ENCODE results near the gene CDV3.

CDV3 gene

DNA sequence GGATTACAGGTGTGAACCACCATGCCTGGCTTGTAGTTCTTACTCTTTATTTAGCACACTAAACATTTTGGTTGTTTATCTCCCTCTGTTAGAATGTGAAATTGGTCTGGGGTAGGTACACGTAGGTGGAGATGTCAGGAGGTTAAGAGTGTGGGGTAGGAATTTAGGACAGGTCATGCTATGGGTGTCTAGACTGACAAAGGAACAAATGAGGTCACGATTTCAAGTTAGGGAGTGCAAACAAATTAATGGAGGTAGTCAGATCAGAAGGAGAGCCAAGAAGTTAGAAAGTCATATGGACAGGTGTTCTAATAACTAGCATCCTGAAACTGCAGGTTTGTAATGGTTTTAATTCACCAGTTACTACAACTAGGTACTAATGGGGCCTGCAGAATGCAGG lies 19.8 kb downstream of the CDV3 start:
- no peak overlapping the region for H3K9ac ChIP-seq (ENCODE audit: low read depth, low read length, poor library complexity)

DNA sequence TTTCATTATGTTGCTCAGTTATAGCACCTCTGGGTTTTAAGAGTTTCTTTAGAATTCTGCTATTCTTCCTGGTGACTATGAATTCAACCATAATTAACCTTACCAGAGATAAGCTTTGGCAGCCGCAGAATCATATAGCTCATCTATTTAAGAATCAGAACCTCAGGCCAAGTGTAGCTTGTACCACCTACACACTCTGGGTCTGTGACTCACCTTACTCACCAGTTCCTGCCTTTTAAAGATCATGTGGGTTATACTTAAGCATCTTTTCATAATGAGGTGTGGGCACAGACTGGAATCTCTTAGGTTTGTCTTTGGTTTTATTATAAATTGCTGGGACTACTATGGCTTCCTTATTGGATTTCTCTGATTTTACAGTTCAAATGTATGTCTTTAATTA lies 21.9 kb downstream of the CDV3 start:
- Histone ChIP-seq H2AFZ (ENCODE audit: low read length) (no peak overlapping the region), H3K4me1 (ENCODE audit: control insufficient read depth in 2 of 2, insufficient read depth in 1 of 2, low read depth in 1 of 2, low read length in 2 of 2) (no peaks in the 10 kb centered on the region), H3K18ac (ENCODE audit: low read length) (no peak overlapping the region), H3K23ac (ENCODE audit: low read depth, low read length, poor library complexity) (no peak overlapping the region), H3K4me3 (ENCODE audit: low read length in 2 of 2) (no peak overlapping the region), H3K36me3 (replicated peaks in 1 of 2; ENCODE audit: control insufficient read depth in 2 of 2, insufficient read depth in 2 of 2, low read length in 2 of 2) (peaks cover 0 to 23% of the 10 kb centered on the region in 2 donors), H2BK12ac (ENCODE audit: low read length) (no peak overlapping the region), H4K8ac (ENCODE audit: low read depth, low read length) (no peak overlapping the region), H3K14ac (ENCODE audit: low read length) (no peak overlapping the region), H3K27ac (replicated peaks; ENCODE audit: low read length) (no peak overlapping the region), H3K27me3 (ENCODE audit: control insufficient read depth in 3 of 3, insufficient read depth in 3 of 3, low read depth in 1 of 3, low read length in 3 of 3) (no peaks in the 10 kb centered on the region), H3K79me1 (ENCODE audit: low read depth, low read length) (no peaks in the 10 kb centered on the region), H3K4me2 (ENCODE audit: insufficient read depth, low read length, poor library complexity, severe bottlenecking) (no peak overlapping the region), H2AK5ac (ENCODE audit: low read depth, low read length) (no peak overlapping the region), H3K4ac (ENCODE audit: low read length) (no peak overlapping the region), H3K9ac (ENCODE audit: low read depth, low read length, poor library complexity) (no peak overlapping the region), H3K9me3 (replicated peaks in 1 of 2; ENCODE audit: control insufficient read depth in 2 of 2, insufficient read depth in 1 of 2, low read depth in 1 of 2, low read length in 2 of 2) (no peaks in the 10 kb centered on the region), H2BK120ac (ENCODE audit: low read depth, low read length) (no peak overlapping the region), H2BK5ac (ENCODE audit: low read length) (no peak overlapping the region), H4K91ac (ENCODE audit: low read depth, low read length, poor library complexity) (no peak overlapping the region), H2BK15ac (ENCODE audit: low read length) (no peak overlapping the region)
- DNase-seq (ENCODE audit: low spot score): no peak
- WGBS, 2 donors (ENCODE audit: extremely low coverage in 2 of 2, insufficient read length in 2 of 2, insufficient replicate concordance in 1 of 2): no CpG with 5 or more reads among the region's 1 CpG

More for the DNA sequence above, 19.8 kb downstream of the CDV3 start:
- no peaks in the 10 kb centered on the region for H3K4me1 ChIP-seq (ENCODE audit: control insufficient read depth in 2 of 2, insufficient read depth in 1 of 2, low read depth in 1 of 2, low read length in 2 of 2)
- WGBS, 2 donors (ENCODE audit: extremely low coverage in 2 of 2, insufficient read length in 2 of 2, insufficient replicate concordance in 1 of 2): no CpG with 5 or more reads among the region's 2 CpGs
- no peak overlapping the region for H2AK5ac ChIP-seq (ENCODE audit: low read depth, low read length)
- H3K36me3 ChIP-seq (replicated peaks in 1 of 2; ENCODE audit: control insufficient read depth in 2 of 2, insufficient read depth in 2 of 2, low read length in 2 of 2): peaks cover 7 to 29% of the 10 kb centered on the region in 2 donors
- no peaks in the 10 kb centered on the region for H3K27me3 ChIP-seq (ENCODE audit: control insufficient read depth in 3 of 3, insufficient read depth in 3 of 3, low read depth in 1 of 3, low read length in 3 of 3)
- H2BK120ac ChIP-seq (ENCODE audit: low read depth, low read length): no peak overlapping the region
- H2BK5ac ChIP-seq (ENCODE audit: low read length): no peak overlapping the region
- H3K79me1 ChIP-seq (ENCODE audit: low read depth, low read length): no peaks in the 10 kb centered on the region
- no peak overlapping the region for H2AFZ ChIP-seq (ENCODE audit: low read length)
- no peak overlapping the region for H4K91ac ChIP-seq (ENCODE audit: low read depth, low read length, poor library complexity)
- H3K4me2 ChIP-seq (ENCODE audit: insufficient read depth, low read length, poor library complexity, severe bottlenecking): no peak overlapping the region
- H3K18ac ChIP-seq (ENCODE audit: low read length): no peak overlapping the region
- H3K9me3 ChIP-seq (replicated peaks in 1 of 2; ENCODE audit: control insufficient read depth in 2 of 2, insufficient read depth in 1 of 2, low read depth in 1 of 2, low read length in 2 of 2): no peaks in the 10 kb centered on the region
- no peak overlapping the region for H3K27ac ChIP-seq (replicated peaks; ENCODE audit: low read length)
- H2BK12ac ChIP-seq (ENCODE audit: low read length): no peak overlapping the region
- H3K14ac ChIP-seq (ENCODE audit: low read length): no peak overlapping the region
- H3K4me3 ChIP-seq (ENCODE audit: low read length in 2 of 2): no peak overlapping the region
- H3K4ac ChIP-seq (ENCODE audit: low read length): no peak overlapping the region
- DNase-seq (ENCODE audit: low spot score): no peak
- no peak overlapping the region for H3K23ac ChIP-seq (ENCODE audit: low read depth, low read length, poor library complexity)
- no peak overlapping the region for H2BK15ac ChIP-seq (ENCODE audit: low read length)
- no peak overlapping the region for H4K8ac ChIP-seq (ENCODE audit: low read depth, low read length)

DNA sequence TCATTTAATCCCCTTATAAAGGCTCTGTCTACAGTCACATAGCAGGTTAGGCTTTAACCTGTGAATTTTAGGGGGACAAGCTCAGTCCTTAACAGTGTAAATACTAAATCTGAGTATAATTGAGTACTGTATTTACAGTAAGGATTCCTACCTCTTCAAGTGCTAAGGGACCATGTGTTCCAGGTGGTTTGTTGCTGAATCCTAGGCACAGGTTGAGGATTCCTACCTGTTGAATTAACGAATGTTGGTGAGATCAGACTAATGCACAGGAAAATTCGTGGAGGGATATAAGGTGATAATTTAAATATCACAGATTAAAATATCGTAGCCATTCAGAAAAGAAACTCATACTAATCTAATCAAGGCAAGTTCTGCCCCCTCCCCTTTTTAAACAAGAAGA lies 24.9 kb downstream of the CDV3 start:
- Histone ChIP-seq H3K79me1 (ENCODE audit: low read depth, low read length) (no peaks in the 10 kb centered on the region), H3K27ac (replicated peaks; ENCODE audit: low read length) (no peak overlapping the region), H3K9me3 (replicated peaks in 1 of 2; ENCODE audit: control insufficient read depth in 2 of 2, insufficient read depth in 1 of 2, low read depth in 1 of 2, low read length in 2 of 2) (no peaks in the 10 kb centered on the region), H3K4me1 (ENCODE audit: control insufficient read depth in 2 of 2, insufficient read depth in 1 of 2, low read depth in 1 of 2, low read length in 2 of 2) (no peaks in the 10 kb centered on the region), H3K4me3 (ENCODE audit: low read length in 2 of 2) (no peak overlapping the region), H3K4ac (ENCODE audit: low read length) (no peak overlapping the region), H3K14ac (ENCODE audit: low read length) (no peak overlapping the region), H2BK12ac (ENCODE audit: low read length) (no peak overlapping the region), H2BK15ac (ENCODE audit: low read length) (no peak overlapping the region), H2AFZ (ENCODE audit: low read length) (no peak overlapping the region), H3K27me3 (ENCODE audit: control insufficient read depth in 3 of 3, insufficient read depth in 3 of 3, low read depth in 1 of 3, low read length in 3 of 3) (no peaks in the 10 kb centered on the region), H3K9ac (ENCODE audit: low read depth, low read length, poor library complexity) (no peak overlapping the region), H2AK5ac (ENCODE audit: low read depth, low read length) (no peak overlapping the region), H2BK5ac (ENCODE audit: low read length) (no peak overlapping the region), H3K4me2 (ENCODE audit: insufficient read depth, low read length, poor library complexity, severe bottlenecking) (no peak overlapping the region), H3K36me3 (replicated peaks in 1 of 2; ENCODE audit: control insufficient read depth in 2 of 2, insufficient read depth in 2 of 2, low read length in 2 of 2) (peaks cover 0 to 50% of the 10 kb centered on the region in 2 donors), H3K23ac (ENCODE audit: low read depth, low read length, poor library complexity) (no peak overlapping the region), H4K91ac (ENCODE audit: low read depth, low read length, poor library complexity) (no peak overlapping the region), H2BK120ac (ENCODE audit: low read depth, low read length) (no peak overlapping the region), H3K18ac (ENCODE audit: low read length) (no peak overlapping the region), H4K8ac (ENCODE audit: low read depth, low read length) (no peak overlapping the region)
- no peak for DNase-seq (ENCODE audit: low spot score)
- WGBS, 2 donors (ENCODE audit: extremely low coverage in 2 of 2, insufficient read length in 2 of 2, insufficient replicate concordance in 1 of 2): no CpG with 5 or more reads among the region's 3 CpGs

DNA sequence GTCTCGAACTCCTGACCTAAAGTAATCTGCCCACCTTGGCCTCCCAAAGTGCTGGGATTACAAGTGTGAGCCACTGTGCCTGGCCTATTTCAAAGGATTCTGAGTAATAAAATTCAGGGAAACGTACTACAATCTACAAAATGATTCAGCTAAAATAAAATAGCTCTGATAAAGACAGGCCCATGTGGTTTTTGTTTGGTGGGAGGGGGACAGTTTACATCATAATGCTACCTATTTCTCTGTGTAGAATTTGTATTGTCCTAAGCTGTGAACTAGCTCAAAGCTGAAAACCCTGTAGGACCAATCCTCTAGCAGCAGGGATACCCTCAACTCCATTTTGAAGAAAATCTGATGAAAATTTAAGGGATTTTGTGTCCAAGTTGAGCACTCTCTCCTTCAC lies 25.8 kb downstream of the CDV3 start:
- Histone ChIP-seq H3K23ac (ENCODE audit: low read depth, low read length, poor library complexity) (no peak overlapping the region), H3K27me3 (ENCODE audit: control insufficient read depth in 3 of 3, insufficient read depth in 3 of 3, low read depth in 1 of 3, low read length in 3 of 3) (no peaks in the 10 kb centered on the region), H4K8ac (ENCODE audit: low read depth, low read length) (no peak overlapping the region), H3K79me1 (ENCODE audit: low read depth, low read length) (no peaks in the 10 kb centered on the region), H2AFZ (ENCODE audit: low read length) (no peak overlapping the region), H3K9me3 (replicated peaks in 1 of 2; ENCODE audit: control insufficient read depth in 2 of 2, insufficient read depth in 1 of 2, low read depth in 1 of 2, low read length in 2 of 2) (no peaks in the 10 kb centered on the region), H2BK5ac (ENCODE audit: low read length) (no peak overlapping the region), H3K4ac (ENCODE audit: low read length) (no peak overlapping the region), H3K4me3 (ENCODE audit: low read length in 2 of 2) (no peak overlapping the region), H3K4me2 (ENCODE audit: insufficient read depth, low read length, poor library complexity, severe bottlenecking) (no peak overlapping the region), H3K14ac (ENCODE audit: low read length) (no peak overlapping the region), H2BK120ac (ENCODE audit: low read depth, low read length) (no peak overlapping the region), H3K9ac (ENCODE audit: low read depth, low read length, poor library complexity) (no peak overlapping the region), H3K4me1 (ENCODE audit: control insufficient read depth in 2 of 2, insufficient read depth in 1 of 2, low read depth in 1 of 2, low read length in 2 of 2) (no peaks in the 10 kb centered on the region), H2AK5ac (ENCODE audit: low read depth, low read length) (no peak overlapping the region), H3K18ac (ENCODE audit: low read length) (no peak overlapping the region), H3K36me3 (replicated peaks in 1 of 2; ENCODE audit: control insufficient read depth in 2 of 2, insufficient read depth in 2 of 2, low read length in 2 of 2) (peaks cover 0 to 55% of the 10 kb centered on the region in 2 donors), H2BK12ac (ENCODE audit: low read length) (no peak overlapping the region), H3K27ac (replicated peaks; ENCODE audit: low read length) (no peak overlapping the region), H4K91ac (ENCODE audit: low read depth, low read length, poor library complexity) (no peak overlapping the region), H2BK15ac (ENCODE audit: low read length) (no peak overlapping the region)
- DNase-seq (ENCODE audit: low spot score): no peak
- WGBS, 2 donors (ENCODE audit: extremely low coverage in 2 of 2, insufficient read length in 2 of 2, insufficient replicate concordance in 1 of 2): no CpG with 5 or more reads among the region's 2 CpGs
